Nephron progenitor cell (in vitro differentiated cells): ENCODE data around the gene CPEB3.
"Not testable (repeated sequence)": the region's sequence is repeated elsewhere in the genome, so short reads cannot be mapped to it uniquely, and the experiment has no call there.

Source experiments
- DNase-seq: peaks from one replicate; pipeline ENCODE4 v3.0.0; 2021
- H3K27ac Mint-ChIP-seq: 2 replicates; pipeline ENCODE4 v1.8.0; 2021; ENCODE audit warnings: mild to moderate bottlenecking, moderate library complexity, mixed read lengths
- H3K27me3 Mint-ChIP-seq: 2 replicates; pipeline ENCODE4 v1.8.0; 2021; ENCODE audit warnings: mild to moderate bottlenecking, low read depth, mixed read lengths; ENCODE audit not compliant: poor library complexity
- H3K36me3 Mint-ChIP-seq: 2 replicates; pipeline ENCODE4 v1.8.0; 2021; ENCODE audit warnings: low read depth, mixed read lengths
- H3K4me1 Mint-ChIP-seq: 2 replicates; pipeline ENCODE4 v1.8.0; 2021; ENCODE audit warnings: mixed read lengths
- H3K4me3 Mint-ChIP-seq: 2 replicates; pipeline ENCODE4 v1.8.0; 2021; ENCODE audit warnings: mild to moderate bottlenecking, moderate library complexity, mixed read lengths
- H3K9me3 Mint-ChIP-seq: 2 replicates; pipeline ENCODE4 v1.8.0; 2021; ENCODE audit warnings: mild to moderate bottlenecking, moderate library complexity, mixed read lengths
- TF ChIP-seq, protein P1 (sequence below): fragments of 200-600 bp; sonication (generic); IDR thresholded peaks from 2 replicates; pipeline ENCODE4 v1.5.0; 2021; ENCODE audit warnings: antibody characterized with exemption

CPEB3 gene

DNA sequence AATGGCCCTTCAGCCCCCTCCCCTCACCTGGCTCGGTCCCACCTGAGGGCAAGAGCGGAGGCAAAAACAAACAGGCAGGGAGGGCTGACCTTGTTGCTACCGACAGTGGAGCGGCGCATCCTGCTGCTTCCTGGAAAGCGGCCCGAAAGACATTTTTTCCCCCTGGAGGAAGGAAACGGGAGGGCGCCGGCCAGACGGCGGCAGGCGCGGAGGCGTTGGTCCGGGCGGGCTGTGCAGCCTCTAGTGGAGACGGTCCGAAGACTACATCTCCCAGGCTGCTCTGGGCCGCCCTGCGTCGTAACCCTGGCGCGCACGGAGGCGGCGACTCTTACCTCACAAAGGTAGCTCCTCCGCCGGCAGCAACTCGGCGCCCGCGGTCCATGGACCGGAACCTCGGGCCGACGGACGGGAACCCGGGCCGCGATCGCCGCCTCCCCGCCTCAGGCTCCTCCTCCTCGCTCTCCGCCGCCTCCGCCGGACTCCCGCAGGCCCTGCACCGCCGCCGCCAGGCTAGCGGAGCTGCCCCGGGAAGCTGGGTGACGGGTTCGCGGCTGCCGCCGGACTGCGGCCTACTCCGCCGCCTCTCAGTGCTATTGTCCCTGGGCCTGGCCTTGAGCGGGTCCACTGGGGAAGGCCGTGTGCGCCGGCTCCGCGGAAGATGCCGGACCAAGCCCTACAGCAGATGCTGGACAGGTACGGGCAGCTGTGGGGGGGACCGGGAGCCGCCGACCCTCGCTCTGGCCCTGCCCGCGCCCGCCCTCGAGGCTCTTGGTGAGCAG is at the start of gene CPEB3, which contains the start of gene MARCHF5:
Gene CPEB3, minus strand, starts transcription at position 242 of the 779 bp plus-strand sequence. CDS start 50,728 bp downstream, outside the sequence.
Gene MARCHF5, plus strand, starts transcription at position 331 of the 779 bp plus-strand sequence. Its CDS starts 328 bp downstream, at position 659.
- Mint-ChIP-seq H3K4me1 (peaks cover 28% of the 10 kb centered on the region), H3K36me3 (peaks cover 23% of the 10 kb centered on the region), H3K9me3 (no peaks in the 10 kb centered on the region), H3K27ac (peak within 1 kb of the TSS; percentile 84), H3K27me3 (peaks cover 4% of the 10 kb centered on the region), H3K4me3 (peak within 1 kb of the TSS; percentile 93)
- TF ChIP-seq, protein P1, sequence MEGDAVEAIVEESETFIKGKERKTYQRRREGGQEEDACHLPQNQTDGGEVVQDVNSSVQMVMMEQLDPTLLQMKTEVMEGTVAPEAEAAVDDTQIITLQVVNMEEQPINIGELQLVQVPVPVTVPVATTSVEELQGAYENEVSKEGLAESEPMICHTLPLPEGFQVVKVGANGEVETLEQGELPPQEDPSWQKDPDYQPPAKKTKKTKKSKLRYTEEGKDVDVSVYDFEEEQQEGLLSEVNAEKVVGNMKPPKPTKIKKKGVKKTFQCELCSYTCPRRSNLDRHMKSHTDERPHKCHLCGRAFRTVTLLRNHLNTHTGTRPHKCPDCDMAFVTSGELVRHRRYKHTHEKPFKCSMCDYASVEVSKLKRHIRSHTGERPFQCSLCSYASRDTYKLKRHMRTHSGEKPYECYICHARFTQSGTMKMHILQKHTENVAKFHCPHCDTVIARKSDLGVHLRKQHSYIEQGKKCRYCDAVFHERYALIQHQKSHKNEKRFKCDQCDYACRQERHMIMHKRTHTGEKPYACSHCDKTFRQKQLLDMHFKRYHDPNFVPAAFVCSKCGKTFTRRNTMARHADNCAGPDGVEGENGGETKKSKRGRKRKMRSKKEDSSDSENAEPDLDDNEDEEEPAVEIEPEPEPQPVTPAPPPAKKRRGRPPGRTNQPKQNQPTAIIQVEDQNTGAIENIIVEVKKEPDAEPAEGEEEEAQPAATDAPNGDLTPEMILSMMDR, result peak; percentile 59
- peak; percentile 93 for DNase-seq

DNA sequence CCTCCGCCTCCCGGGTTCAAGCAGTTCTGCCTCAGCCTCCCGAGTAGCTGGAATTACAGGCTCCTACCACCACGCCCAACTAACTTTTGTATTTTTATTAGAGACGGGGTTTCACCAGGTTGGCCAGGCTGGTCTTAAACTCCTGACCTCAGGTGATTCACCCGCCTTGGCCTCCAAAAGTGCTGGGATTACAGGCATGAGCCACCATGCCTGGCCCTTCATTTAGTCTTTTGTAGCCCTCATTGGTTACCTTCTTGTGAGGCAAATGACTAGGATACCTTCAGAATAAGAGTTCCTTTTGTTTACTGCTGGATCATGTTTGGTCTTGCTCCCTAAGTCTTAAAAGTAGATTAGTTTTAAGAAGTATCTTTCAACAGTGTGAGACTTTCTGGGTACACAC is 39.0 kb upstream of the CPEB3 start:
- H3K4me3 Mint-ChIP-seq, H3K4me1 Mint-ChIP-seq, H3K9me3 Mint-ChIP-seq, H3K27me3 Mint-ChIP-seq, H3K27ac Mint-ChIP-seq, DNase-seq: not testable (repeated sequence)
- peaks cover 14% of the 10 kb centered on the region for H3K36me3 Mint-ChIP-seq

DNA sequence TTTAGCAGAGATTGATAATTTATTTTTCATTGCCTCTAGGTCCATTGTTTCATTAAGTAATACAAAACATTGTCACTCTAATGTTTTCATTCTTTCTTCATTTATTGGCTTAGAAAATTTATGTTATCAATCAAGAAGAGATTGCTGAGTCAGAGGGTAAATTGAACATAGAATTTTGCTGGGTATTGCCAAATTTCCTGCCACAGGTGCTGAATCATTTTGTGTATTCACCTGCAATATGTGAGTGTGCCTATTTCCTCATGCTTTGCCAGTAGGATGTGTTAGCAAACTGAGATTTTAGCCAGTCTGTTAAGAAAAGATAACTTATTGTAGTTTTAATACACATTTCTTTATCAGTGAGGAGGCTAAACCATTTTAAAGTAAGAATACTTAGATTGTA is 38.1 kb upstream of the CPEB3 start:
- no peak overlapping the region for H3K27ac Mint-ChIP-seq
- no peak for DNase-seq
- H3K4me1 Mint-ChIP-seq, result no peaks in the 10 kb centered on the region
- no peaks in the 10 kb centered on the region for H3K27me3 Mint-ChIP-seq
- H3K36me3 Mint-ChIP-seq, result peaks cover 22% of the 10 kb centered on the region
- H3K4me3 Mint-ChIP-seq, result no peak overlapping the region
- H3K9me3 Mint-ChIP-seq, result no peaks in the 10 kb centered on the region
- TF ChIP-seq, protein P1, result no peak

DNA sequence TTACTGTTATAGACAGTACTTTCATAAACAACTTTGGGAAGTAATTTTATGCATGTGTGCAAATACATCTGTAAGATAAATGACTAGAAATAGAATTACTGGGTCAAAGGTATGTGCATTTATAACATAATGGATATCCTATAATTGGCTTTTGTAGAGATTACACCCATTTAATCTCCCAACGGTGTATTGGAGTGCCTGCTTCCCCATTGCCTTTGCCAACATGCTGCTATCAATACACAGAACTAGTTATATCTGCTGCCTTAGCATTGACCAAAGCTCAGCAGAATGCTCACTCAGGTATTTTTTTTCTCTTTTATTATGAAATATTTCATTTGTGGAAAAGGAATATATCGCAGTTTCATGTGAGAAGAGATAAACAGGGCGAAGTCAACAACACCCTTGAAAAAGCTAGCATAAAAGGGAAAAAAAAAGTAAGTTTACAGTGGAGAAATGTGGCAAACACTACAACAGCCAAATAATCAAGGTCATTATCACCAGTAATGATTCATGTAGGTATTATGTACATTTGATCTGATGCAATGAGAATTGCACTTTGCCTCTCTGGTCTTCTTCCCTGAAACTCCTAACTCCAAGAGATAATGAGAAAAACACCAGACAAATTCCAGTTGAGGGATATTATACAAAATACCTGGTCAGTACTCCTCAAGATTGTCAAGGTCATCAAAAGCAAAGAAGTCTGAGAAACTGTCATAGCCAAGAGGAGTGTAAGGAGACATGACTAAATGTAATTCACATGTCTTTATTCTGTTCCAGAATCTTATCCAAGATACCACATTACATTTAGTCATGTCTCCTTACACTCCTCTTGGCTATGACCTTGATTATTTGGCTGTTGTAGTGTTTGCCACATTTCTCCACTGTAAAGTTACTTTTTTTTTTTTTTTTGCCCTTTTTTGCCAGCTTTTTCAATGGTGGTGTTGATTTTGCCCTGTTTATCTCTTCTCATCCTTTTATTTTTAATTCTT is 36.9 kb upstream of the CPEB3 start:
- no peak for DNase-seq
- Mint-ChIP-seq H3K9me3 (peaks cover 9% of the 10 kb centered on the region), H3K27ac (peak overlapping the region; percentile 2), H3K4me3 (no peak overlapping the region), H3K27me3 (no peaks in the 10 kb centered on the region), H3K36me3 (peaks cover 27% of the 10 kb centered on the region), H3K4me1 (no peaks in the 10 kb centered on the region)
- TF ChIP-seq, protein P1, result no peak

DNA sequence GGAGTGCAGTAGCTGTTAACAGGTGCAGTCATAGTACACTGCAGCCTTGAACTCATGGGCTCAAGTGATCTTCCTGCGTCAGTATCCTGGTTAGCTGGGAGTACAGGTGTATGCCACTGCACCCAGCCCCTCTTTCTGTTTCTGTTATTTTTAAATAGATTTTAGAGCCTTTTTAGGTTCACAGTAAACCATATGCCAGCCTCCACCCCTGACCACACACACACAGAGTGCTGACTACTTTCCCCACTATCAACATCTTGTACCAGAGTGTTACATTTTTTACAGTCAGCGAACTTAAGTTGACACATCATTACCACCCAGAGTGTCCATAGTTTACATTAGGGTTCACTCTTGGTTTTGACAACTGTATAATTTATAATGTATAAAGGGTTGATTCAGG is 32.2 kb upstream of the CPEB3 start:
- DNase-seq, result no peak
- Mint-ChIP-seq H3K9me3 (peaks cover 25% of the 10 kb centered on the region), H3K4me3 (no peak overlapping the region), H3K27ac (no peak overlapping the region), H3K27me3 (no peaks in the 10 kb centered on the region), H3K36me3 (peaks cover 67% of the 10 kb centered on the region), H3K4me1 (no peaks in the 10 kb centered on the region)
- TF ChIP-seq, protein P1, result no peak

DNA sequence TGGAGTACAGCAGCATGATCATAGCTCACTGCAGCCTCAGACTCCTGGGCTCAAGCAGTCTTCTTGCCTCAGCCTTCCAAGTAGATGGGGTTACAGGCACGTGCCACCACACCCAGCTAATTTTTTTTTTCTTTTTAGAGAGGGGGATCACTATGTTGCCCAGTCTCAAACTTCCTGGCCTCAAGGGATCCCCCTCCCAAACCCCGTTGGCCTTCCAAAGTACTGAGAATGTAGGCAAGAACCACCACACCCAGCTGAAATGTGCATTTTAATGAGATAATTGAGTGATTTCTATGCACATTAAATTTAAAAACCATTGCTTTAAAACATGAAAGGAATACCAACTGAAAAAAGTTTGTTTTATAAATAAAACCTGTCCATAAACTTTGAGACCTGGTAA is 25.7 kb upstream of the CPEB3 start:
- Mint-ChIP-seq H3K4me1 (no peaks in the 10 kb centered on the region), H3K4me3 (no peak overlapping the region), H3K9me3 (peaks cover 8% of the 10 kb centered on the region), H3K27me3 (no peaks in the 10 kb centered on the region), H3K27ac (no peak overlapping the region), H3K36me3 (peaks cover 88% of the 10 kb centered on the region)
- TF ChIP-seq, protein P1, result no peak
- DNase-seq, result no peak
